HG03139 (cell line): Measurements from ENCODE around the gene FGF14.
"Not testable (repeated sequence)": the region's sequence is repeated elsewhere in the genome, so short reads cannot be mapped to it uniquely, and the experiment has no call there.

Experiments used
- ATAC-seq: cut with Tn5 transposase; IDR thresholded peaks from one replicate; pipeline ENCODE4 v1.9.1; 2021; ENCODE audit not compliant: unreplicated experiment

FGF14 gene

DNA sequence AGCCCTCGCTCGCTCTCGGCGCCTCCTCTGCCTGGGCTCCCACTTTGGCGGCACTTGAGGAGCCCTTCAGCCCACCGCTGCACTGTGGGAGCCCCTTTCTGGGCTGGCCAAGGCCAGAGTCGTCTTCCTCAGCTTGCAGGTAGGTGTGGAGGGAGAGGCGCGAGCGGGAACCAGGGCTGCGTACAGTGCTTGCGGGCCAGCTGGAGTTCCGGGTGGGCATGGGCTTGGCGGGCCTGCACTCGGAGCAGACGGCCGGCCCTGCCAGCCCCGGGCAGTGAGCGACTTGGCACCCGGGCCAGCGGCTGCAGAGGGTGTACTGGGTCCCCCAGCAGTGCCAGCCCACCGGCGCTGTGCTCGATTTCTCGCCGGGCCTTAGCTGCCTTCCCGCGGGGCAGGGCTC, 333.5 kb downstream of the FGF14 start:
- not testable (repeated sequence) for ATAC-seq

DNA sequence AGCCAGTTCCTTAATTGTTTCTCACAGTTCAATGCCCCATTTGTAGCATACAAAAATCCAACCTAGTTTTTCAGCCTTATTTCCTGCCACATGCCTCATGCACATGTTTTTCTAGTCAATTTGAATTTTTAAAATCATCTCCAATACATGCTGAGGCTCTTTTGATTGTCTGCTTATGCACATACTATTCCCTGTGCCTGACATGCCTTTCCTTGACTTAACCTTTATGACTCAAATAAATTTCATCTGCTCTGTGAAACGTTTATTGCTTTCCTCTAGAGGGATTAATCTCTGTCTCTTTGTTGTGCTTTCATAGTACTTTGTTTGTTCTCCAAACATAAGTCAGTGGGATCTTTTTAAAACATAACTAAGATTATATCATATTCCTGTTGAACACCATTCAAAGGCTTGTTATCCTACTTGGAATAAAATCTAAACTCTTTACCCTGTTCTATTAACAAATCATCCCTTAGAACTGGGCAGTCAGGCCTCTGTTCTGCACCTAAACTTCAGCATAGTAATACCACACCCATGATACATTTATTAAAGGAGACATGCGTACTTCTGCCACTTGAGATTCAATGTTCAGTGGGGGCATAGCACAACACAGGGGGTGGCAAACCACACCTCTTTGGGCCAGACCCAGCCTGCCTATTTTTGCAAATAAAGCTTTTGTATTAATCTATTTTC, 346.6 kb downstream of the FGF14 start:
- ATAC-seq, result no peak

DNA sequence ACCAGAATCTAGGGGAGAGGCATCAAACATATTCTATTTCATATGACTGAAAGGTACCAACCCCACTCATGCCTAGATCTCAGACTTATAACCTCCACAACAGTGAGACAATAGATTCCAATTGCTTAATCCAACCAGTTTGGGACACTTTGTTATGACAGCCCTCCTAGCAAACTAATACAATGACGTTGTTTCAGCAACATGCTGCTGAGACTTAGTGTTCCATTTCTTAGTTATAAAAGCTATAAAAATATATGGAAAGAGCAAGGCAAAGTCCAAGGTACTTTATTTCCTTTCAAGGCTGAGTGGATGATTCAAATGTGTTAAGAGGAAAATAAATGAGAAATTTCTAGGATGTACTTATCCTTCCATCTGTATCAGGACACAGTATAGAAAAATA, 352.0 kb downstream of the FGF14 start:
- ATAC-seq, result no peak

DNA sequence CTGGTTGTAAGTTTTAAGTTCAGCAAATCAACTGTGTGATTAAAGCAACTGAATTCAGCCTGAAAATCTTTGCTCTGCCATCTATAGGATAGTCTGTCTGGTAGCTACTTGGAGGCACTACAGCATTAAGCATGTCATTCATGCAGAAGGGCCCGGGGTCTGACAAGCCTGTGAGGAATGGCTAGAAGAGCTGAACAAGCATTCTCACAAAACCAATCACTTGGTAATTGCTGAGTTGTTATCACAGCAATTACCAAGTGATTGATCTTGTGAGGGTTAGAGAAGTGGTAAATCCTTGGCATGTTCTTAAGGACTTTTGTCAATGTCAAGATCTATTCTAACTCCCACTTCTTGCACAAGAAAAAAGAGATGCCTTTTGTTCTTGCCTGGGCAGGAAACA, 356.1 kb downstream of the FGF14 start:
- no peak for ATAC-seq

DNA sequence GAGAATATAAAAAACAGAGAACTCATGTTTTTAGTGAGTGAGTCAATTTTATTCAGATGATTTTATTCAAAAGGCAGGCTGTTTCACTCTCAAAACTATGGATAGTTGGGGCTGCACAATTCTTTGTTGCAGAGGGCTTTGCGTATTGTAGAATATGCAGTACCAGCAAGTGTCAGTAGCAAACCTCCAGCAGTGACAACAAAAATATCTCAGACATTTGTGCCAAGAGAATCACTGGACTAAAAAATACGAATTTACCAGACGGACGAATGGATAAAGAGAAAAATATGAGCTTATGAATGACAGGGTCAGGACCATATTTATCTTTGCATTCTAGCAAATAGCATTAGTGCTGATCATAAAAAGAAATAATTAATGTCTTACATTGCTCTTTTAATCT, 359.1 kb downstream of the FGF14 start:
- ATAC-seq, result no peak

DNA sequence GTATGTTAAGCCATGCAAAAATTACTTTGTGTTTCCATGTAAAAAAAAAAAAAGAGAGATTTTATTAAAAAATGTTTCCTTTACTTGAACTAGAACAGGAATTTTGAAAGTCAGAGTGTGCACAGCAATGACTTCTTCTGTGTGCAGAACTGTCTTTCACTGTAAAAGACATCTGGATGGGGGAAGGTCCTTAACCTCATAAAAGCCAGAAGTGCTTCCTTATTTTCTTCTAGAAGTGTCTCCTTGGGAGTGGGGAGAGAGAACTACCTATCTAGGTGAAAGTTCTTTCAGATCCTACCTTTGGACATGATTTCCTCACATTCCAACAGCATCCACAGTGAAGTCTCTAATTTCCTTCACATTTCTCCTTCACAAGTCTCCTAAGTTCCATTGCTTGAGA, 360.3 kb downstream of the FGF14 start:
- ATAC-seq, result no peak

DNA sequence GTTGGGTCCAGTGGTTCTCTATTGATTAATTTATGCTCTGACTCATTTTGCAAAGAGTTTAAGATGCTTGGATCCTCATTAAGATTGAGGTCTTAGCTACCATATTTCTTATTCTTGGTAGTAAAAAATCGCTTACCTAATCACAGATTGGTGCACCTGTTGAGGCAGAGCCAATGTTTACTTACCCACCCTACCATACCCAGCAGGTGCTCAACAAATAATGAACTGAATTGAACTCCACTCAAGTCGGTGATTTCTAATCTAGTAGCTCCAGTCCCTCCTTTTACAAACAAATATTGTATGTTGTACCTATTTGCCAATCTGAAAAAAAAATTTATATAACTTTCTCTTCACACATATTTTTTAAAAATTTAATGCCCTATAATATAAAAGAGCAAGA, 361.0 kb downstream of the FGF14 start:
- ATAC-seq, result no peak

DNA sequence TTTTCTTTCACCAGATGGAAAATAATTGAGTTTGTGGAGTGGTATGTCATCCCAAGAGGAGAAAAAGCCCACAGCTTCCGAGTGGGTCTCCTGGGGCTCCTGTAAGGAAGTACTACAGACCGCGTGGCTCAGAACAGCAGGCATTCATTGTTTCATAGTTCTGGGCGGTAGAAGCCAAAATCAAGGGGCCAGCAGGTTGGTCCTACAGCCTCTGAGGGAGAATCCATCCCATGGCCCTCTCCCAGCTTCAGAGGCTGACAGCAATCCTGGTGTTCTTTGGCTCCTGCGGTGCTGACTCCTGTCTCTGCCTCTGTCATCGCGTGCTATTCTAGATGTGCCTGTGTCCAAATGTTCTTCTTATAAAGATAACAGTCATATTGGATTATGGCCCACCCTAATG, 362.6 kb downstream of the FGF14 start:
- no peak for ATAC-seq

DNA sequence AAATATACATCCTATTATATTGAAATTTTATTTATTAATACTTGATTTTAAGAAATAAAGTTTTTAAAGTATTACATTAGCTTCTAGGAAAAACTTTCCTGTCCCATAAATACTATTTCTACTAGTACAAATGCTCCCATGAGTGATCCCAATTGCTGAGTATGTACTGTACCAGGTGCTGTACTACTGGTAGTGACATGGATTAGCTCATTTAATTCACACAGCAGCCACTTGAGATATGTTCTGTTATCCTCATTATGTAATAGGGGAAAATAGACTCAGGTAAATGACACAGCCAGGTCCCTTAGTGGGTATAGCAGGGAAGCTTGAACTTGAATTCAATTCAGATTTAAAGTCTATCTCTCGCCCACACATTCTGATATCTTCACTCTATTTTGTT, 363.1 kb downstream of the FGF14 start:
- no peak for ATAC-seq

DNA sequence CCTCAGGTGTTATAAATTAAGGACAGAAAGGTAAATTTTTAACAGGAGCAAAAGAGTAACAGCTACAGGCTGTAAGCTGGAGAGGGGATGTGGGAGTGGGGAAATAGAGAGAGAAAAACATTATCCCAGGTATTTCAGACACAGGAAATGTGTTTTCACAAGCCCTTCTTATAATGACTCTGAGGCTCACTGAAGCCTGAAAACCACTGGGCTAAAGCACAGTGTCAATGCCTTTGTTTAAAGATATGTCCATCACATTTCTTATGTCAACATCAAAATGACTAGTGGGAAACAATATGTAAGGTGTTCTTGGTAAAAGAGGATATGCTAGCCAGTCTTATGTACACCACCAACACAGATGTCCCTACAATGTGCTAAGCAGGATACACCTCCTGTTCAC, 365.9 kb downstream of the FGF14 start:
- peak; percentile 69 for ATAC-seq

DNA sequence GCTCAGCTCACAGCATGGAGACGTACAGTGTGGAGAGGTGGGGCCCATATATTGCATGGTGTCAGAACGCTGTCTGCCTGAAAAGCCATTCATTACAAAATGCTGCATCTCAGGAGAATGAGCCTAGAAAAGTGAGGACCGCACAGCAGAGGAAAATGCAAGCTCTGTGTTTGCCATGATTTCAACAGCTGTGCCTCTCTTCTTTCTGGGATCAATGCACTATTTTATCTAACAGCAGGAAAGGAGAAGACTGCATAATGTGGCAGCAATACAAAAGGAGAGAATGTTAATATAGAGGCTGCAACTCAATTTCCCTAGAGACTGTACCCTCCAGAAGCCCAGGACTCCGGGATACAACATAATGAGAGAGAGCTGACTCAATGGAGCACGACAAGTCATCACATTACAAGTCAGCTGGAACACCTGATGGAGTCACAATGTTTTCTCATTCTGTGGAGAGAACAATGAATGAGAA, 368.0 kb downstream of the FGF14 start:
- ATAC-seq, result no peak

DNA sequence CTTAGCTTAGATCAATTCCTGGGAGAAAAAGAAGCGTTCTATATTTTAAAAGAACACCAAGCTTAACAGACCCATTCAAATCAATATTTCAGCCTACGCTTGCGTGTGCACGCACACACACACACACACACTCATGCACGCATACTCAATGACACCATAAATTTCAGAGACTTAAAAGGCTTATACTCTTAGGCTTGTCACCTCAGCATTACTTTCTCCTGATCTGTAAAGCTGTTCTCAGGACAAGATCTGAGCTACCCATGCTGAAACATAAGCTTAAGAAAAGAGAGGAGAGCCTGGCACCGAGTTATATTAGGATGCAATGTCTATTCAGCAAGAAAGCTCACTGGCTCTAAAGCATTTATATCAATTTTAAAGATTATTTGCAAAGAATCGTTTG, 368.5 kb downstream of the FGF14 start:
- no peak for ATAC-seq

DNA sequence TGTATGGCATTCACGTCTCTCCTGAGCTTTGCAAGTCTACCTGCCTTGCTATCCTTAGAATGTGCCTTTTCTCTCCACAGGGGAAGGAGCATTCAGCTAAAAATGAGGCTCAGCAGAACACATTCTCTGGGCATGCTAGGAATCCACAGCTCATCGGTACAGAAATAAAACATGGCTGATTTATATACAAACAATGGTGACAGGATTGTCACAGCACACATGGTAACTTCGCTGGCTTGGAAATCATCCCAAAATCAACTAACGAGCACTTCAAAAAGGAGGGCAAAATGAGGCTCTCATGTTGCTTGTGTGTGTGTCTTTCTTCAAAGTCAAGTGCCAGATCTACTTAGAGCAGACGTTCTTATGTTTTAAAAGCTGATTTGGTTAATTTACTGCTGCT, 373.0 kb downstream of the FGF14 start:
- no peak for ATAC-seq

DNA sequence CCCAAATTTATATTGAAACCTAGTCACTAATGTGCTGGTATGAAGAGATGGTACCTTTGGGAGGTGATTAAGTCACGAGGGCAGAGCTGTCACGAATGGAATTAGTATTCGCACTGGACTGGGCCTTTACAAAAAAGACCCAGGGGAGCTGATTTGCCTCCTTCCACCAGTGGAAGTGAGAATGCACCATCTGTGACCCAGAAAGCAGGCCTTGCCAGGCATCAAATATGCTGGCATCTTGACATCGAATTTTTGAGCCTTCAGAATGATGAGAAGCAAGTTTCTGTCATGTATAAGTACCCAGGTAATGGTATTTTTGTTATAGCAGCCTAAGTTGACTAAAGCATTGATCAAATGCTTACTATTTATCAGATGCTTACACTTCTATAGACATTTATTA, 373.6 kb downstream of the FGF14 start:
- no peak for ATAC-seq

DNA sequence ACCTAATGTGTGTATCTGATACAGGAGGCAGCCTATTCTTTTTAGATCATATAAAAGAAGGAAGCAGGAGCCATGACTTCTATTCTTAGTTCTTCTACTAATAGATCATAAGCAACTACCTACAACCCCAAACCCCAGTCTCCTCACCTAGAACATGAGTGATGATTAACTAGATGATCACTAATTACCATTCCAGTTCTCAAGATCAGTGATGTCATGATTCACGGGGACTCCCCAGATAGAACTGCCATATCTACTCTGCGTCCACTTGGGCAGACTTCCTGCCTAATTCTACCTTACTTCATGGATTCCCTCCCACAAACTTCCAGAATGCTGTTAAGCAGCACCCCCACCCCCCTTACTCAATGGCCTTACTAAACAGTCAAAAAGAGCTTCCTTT, 380.1 kb downstream of the FGF14 start:
- ATAC-seq, result no peak

DNA sequence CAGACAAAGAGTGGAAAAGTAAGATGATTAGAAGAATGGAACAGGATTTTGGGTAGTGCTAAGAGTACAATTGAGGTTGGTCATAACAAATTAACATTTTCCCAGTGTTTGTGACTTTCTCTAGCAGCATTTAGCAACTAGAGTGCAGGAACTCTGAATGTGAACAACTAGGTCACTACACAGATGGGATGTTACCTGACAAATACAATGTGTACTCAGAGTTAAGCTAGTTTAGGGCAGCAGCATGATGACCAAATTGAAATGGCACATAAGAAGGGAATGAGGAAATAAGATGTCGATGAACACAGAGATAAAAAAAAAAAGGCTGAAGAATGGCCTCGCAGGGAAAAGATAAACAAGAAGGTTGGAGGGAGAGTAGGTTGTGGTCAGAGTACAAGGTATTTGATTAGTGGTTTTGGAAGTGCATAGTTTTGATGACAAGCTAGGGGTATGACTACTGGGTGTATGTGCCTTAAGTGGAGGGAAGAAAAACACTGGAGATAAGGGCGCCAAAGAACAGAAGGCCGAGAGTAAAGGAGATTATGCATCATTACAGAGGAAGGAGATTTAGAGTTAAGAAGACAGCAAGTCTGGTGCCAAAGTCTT, 381.1 kb downstream of the FGF14 start:
- no peak for ATAC-seq

DNA sequence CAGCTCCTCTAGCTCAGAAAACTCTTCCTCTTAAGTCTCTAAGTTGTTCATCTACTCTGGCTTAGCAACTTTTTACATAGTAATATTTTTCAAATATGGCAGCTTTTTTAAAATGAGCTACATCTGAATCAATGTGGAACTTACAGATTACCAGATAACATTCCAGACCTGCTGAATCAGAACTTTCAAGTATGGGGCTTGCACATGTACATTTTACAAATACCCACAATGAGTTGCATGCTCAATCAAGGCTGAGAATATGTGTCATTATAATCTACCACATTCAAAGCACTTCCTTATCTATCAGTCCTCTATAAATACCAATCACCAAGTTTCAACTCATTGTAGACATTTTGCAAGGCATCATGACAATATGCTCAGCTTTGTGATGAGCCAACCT, 383.1 kb downstream of the FGF14 start:
- ATAC-seq, result no peak

DNA sequence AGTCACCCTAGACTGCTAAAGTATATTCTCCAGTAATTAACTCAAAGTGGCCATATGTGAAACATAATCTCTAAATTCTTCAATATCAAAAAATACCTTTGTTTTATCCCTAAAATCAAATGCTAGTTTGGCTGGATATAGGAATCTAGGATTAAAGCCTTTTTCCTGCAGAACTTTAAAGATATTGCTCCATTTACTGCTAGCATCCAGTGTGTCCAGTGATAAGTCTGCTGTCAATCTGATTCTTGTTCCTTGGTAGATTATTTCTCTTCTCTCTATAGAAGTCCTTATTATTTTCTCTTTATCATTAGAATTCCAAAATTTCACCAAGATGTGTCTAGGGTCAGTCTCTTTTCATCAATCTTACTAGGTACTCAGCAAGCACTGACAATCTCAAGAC, 384.6 kb downstream of the FGF14 start:
- ATAC-seq, result no peak

DNA sequence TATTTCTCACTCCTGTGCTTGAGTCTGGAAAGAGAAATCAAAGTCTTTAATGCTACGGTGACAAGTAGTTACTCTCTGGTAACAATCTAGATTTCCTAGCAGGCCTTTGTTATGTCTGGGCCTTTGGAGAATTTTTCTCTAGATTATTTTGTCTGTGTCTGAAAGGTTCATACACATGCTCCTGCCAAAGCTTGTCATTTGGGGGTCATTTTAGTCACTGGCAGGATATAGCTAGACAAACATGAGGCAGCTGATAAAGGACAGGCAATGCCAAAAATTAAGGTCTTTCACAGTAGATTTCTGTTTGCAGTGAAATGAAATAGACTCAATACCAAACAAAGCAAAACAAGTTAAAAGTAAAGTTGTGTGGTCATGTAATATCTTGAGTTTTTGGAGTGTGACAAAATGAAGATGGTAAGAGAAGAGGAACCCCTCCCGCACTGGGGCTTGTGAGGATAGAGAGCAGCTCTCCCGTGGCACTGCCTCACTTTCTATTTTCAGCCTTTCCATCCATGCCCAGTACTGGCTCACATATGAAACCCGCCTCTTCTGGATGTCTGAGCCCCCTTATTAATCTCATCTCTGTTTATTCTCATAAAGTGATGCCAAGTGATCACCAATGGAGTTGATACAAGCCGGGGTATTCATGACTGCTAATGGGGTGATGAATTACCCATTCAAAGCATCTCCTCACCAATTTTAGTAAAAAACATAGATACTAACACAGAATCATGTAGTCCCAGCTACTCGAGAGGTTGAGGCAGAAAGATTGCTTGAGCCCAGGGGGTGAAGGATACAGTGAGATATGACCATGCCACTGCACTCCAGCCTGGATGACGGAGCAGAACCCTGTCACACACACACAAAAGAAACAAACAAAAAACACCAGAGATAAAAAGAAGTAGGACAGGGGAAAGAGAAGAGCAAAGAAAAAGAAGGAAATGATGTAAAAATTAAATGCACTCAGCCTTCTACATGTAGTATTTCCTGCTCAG, 389.3 kb downstream of the FGF14 start:
- no peak for ATAC-seq

DNA sequence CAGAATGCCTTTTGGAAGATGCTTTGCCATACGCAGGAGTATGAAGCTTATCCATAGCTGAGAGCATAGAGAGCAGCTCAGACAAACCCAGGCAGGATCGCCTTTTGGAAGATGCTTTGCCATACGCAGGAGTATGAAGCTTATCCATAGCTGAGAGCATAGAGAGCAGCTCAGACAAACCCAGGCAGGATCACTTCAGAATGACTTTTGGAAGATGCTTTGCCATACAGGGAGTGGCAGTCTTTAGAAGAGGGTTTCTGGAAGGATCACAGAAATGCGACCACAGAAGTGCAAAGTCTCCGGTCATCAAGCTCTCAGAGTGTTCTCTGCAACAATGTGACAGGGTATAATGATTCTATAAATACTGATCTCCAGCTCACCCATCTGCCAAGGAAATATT, 390.4 kb downstream of the FGF14 start:
- not testable (repeated sequence) for ATAC-seq

DNA sequence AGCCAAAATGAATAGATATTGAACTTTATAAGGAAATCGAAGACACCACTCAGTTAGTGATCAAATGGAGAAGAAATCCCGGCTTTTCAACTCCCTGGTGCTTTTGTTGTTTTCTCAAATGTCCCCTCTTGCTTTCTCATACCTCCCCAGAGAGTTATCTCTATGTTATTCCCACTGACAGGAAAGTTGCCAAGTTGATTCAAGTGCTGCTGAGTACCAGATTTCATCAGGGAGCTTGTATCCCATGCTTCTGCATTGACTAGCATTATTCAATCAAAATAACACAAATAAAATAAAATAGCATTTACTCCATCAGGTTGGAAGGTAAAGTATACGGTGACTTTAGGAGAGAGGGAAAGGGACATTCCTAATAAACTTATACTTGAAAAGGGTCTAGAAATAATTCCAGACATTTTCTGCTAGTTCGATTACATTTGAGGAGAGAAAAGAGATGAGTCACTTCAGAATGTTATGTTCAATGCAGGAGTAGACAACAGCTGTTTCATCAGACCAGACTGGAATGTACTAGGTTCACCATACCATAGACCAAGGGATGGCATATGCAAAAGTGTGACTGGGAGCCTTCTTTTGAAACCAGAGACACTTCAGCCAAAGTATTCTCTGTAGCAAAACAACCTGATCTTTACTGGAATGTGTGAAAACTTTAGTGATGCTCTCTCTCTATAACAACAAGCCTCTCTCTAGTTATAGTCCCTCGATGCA, 397.8 kb downstream of the FGF14 start:
- no peak for ATAC-seq
